NCI-H2107 treated with DMSO at 0.1 percent for 48 hours (cell line): ENCODE data around the gene SLC25A33.

ENCODE experiments used
- DNase-seq: peaks from one replicate; lab custom pipeline; 2025; ENCODE audit not compliant: unreplicated experiment; lab: John Stamatoyannopoulos, UW

SLC25A33 gene

DNA sequence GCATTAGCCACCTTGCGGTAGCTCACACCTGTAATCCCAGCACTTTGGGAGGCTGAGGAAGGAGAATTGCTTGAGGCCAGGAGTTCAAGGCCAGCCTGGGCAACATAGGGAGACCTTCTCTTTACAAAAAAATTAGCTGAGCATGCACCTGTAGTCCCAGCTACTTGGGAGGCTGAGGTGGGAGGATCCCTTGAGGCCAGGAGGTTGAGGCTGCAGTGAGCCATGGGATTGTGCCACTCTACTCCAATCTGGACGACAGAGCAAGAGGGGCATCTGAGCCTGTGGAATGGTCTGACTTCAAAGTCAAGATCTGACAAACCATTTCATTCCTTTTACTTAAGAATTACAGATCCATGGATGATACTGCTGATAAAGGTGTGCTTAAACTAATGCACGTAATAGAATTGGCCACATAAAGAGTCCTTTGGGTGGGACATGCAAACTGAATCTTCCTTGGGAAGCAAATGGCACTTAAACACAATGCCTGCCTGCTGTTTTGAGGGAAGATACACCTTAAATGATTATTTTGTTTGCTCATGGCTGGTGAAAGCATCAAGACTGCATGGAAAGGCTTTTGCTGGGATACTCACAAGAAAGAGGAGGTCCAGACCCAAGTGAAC, 47.0 kb downstream of the SLC25A33 start:
- DNase-seq: no peak

DNA sequence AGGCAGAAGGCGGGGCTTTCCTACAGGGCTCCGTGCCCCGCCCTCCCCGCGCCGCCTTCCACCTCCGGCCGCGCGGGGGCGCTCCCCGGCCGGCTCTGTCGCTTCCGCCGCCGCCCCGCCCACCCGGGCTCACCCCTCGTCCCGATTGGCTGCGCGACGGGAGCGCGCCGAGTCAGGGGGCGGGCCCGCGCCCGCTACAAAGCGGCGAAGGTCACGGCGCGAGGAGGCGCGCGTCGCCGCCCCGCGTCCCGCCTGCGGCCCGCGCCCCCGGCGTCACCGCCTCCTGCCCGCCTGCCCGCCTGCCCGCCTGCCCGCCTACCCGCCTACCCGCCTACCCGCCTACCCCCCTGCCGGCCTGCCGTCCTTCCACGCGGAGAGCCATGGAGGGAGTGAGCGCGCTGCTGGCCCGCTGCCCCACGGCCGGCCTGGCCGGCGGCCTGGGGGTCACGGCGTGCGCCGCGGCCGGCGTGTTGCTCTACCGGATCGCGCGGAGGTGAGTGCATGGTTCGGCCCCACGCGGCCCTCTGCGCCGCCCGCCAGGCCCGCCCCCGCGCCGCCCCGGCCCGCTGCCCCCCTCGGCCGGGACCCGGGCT, 49.4 kb downstream of the SLC25A33 start, which contains the start of gene TMEM201:
TMEM201 (plus strand) TSS at position 361 of the 593 bp plus-strand sequence; CDS start at position 381, 20 bp downstream.
- no peak for DNase-seq

DNA sequence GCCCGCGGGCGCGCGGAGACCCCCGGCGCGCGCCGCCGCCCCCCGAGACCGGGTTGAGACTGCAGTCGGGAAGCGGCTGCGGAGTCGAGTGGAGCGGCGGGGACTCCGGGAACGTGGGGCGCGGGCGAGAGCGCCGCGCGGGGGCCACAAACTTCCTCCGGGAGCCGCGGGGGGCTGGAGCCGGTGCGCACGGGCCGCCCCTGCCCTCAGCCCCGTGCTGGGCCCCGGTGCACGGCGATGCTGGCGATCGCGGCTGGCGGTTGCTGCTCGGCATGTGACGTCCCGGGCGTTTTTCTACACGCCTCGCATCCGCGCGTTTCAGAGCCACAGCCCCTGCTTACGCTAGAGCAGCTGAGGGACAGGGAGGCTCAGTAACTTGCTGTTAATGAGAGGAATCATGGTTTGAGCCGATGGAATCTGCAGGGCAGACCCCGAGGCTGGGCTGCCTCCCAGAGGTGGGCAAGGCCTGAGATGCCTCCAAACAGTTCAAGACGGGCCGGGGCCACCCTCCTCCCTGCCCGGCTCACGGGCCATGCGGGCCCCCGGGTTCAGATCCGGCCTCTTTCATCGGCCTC, 50.0 kb downstream of the SLC25A33 start:
- DNase-seq: no peak

DNA sequence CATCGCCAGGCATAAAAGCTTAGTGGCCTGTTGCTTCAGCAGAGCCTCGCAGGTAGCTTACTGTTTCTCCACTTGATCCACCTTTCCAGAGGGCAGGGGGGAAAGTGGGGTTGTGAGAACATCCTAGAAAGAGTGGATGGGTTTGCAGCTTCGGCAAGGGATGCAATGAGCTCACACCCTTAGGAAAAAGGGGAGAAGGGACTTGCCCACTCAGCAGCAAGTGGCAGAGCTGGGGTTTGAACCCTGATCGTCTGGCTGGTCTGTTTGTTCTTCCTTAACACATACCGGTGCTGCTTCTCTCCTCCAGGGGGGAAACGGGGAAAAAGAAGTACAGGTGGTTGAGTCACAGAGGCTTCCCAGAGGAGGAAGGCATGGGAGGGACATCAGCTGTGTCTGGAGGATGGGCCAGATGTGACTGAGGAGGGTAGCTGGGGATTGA, 50.5 kb downstream of the SLC25A33 start:
- no peak for DNase-seq

DNA sequence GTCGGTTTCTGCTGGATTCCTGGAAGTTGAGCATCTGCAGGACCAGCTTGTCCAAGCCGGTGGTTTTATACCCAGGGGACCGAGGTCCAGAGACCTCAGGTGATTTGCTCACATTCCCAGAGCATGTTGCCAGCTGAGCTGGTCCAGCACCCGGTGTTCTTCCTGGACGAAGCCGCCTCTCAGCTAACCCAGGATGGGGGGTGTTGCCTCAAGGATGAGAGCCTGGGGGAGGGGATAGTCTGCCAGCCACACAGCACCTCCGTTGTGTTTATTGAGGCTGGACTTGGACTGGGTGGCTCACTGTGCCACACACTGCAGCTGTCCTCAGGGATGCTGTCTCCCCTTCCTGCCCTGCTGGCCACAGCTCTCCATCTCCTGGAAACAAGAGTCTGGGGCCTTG, 50.9 kb downstream of the SLC25A33 start:
- no peak for DNase-seq

DNA sequence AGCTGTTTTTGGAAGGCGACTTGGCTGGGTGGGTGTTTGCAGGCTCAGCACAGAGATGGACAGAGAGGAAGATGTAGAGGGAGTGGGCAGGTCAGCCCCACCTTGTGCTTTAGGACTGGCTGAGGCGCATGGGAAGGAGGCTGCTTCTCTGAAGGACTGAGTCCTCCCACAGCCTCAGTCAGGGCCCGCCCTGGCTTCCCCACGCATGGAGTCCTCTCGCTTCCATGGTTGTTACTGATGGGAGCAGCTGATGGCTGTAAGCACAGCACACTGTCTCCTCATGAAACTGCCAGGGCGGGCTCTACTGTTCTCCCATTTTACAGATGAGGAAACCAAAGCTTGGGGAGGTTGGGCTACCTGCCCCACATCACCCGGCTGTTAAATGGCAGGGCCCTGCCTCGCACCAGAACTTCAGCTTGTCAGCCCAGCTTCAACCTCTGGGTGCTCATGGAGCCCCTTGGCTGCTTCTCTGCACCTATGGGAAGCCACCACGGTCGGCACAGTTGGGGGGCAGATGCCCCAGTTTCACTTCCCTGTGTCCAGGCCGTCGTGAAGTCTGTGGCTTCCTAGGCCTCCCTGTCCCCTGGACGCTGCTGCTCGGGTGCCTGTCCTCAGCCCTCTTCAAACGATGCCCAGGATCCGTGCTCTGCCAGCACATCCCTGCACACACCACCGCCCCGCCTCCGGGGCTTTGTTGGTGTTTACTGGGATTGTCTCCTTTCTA, 51.8 kb downstream of the SLC25A33 start:
- DNase-seq: no peak

DNA sequence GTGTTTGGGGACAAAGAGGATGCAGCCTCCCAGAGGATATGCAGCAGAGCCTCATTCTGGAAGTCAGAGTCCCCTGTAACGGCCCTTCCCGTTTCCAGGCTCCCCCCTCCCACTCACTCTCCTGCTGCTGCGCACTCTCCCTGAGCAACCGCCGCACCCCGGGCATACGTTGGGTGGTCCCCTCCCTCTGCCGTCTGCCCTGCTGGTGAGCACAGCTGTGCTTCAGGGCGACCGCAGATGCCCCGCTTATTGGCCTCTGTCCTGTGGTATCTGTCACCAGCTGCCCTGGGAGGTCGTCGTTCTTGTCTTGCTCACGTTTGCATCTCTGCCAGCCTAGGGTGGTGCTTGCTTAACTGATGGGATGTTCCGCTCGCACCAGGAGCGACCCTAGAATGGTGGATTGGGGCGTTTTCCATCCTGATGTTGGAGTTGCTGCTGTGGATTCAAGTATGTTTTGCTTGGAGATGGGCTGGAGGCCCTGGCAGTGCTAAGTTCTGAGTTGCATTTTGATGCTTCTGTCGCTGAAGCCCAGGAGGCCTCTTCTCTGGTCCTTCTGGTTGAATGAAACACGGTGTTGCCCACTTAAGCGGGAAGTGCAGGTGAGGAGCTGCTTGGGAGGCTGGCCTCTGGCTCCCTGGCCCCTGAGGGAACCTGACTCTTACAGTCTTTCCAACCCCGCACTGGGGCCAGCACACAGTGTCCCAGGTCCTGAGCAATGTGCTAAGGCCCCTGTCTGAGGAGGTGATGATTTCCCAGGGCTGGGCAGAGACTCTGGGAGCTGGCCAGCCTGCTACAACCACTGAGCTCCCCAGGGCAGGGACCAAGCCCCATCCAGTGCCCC, 52.6 kb downstream of the SLC25A33 start:
- DNase-seq: no peak

DNA sequence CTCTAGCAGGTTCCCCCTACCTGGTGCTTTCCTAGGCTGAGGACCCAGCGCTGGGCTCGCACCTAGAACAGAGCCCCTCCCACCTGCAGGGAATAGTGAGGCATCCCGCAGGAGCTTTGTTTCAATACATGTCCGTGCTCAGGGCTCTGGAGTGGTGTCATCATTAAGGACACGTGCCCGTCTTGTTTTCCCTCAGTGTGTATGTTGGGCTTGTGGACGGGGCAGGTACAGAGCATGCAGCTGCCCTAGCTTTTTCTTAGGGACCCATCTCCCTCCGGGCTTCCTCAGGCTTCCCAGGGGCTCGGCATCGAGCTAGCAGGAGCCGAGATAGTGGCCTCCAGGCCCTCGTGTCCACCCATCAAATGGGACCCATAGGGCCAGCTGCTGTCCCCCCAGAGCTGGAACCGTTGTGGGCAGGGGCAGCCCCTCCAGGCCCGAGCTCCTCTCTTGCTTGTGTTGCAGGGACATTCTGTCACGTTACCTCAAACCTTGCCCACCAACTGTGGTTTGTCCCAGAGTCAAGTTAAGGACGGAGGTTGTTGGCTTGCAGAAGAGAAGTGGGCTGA, 53.3 kb downstream of the SLC25A33 start:
- no peak for DNase-seq

DNA sequence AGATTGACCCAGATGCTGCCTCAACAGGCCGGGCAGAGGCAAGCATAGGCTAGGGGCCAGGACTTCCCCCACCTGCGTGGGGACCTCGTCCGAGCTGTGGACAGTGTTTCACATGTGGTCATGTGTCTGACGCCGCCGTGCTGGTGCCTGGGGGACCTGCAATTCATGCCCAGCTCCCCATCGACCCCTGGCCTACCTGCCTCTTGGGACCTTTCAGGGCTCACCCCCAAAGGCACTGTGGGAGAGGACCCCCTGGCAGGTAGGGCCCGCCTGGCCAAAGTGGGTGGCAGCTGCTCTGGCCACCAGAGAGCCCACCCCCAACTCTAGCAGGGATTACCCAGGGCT, 53.9 kb downstream of the SLC25A33 start:
- no peak for DNase-seq

DNA sequence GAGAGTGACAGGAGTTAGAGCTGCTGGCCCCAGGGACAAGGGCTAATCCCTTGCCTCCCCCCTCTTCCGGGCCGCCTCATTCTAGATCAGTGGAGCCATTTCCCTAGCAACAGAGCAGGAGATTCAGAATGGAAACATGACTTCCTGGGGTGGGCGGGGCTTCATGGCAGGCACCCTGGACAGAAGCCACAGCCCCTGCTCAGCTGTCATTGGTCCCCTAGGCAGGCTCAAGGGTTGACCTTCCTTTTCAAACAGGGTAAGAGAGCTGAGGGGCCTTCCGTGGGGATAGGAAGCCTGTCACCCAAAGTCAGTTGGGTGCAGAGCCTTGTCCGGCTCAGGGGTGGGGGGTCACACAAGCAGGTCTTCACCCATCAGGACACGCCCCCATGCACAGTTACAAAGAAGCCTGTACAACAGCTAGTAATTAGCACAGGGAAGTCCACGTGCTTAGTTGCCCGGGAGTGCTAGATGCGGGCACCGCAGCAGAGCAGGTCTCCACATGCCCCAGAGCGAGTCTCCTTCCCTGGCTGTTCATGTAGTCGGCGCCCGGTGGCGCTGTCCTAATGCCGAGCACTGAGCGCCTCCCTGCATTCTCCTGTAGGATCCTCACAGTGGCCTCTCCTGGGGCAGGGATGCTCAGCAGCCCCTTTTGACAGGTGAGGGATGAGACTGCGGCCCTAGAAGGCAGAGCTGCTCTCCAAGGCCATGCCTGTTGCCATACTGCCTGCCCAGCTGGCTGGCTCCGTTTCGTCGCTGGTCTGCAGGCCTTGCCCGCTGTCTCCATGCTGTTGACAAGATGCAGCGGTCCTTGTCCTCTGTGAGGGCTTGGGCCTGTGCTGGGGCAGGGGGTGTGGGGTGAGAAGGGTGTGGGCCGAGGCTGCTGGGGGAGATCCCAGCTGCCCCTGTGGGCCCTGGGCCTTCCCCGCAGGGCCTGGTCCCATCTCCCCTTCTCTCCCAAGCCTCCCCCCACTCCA, 54.5 kb downstream of the SLC25A33 start:
- no peak for DNase-seq

DNA sequence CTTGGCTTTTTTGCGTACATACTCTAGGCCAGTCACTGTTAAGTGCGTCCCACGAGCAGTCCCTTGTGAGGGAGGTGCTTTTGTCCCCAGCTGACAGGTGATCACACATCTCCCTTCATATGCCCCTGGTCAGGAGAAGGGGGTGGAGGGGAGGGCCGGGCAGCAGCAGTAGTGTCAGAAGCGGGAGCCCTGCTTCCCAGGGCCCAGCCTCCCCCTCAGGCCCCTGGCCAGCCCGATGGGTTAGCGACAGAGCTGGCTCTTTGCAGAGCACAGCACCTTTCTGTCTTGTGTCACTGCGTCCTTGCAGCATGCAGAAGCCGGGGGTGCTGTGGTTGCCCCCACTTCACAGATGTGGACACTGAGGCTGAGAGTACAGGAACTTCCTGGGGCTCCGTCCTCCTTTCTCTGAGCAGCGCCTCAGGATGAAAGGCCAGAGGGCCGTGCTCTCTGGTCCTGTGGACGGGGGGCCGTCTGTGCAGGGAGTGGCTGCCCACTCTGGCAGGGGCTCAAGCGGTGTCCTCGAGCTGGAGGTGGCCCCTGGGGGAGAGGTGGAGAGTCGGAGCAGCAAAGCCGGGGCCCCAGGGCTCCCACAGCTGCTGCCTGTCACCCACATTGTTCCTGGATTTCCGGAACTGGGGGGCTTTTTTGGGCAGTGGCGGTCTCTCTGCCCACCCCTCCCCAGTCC, 55.3 kb downstream of the SLC25A33 start:
- no peak for DNase-seq

DNA sequence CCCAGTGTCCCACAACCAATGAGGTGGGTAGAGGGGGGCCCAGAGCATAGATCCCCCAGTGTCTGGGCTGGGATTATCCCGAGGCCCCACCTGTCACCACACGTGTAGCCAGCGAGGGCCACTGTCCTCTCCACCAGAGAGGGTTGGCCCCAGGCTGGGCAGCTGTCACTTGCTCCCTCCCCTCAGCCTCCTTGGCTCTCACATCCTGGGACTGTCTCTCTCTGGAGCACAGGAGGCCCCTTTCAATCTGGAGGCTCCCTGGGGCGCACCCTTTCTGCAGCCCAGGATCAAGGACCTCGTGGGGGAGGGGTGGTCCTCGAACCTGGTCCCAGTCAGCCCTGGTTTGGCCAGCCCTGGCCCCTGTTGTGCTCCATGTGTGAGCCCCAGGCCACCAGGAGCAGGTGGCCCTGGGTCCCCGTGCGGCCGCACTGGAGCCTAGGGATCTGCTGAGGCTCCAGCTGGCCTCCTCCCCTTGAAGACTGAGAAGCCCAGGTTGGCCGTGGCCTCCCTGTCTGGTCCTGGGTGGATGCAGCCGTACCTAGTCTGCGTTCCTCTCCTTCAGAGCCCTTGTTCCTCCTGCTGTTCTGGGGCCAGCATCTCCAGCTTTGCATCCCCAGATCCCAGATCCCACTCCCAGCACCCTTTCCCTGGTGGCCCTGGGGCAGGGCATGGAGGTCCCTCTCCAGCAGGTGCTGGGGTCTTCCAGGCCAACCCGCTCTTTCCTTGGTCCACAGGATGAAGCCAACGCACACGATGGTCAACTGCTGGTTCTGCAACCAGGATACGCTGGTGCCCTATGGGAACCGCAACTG, 56.1 kb downstream of the SLC25A33 start:
- DNase-seq: no peak

DNA sequence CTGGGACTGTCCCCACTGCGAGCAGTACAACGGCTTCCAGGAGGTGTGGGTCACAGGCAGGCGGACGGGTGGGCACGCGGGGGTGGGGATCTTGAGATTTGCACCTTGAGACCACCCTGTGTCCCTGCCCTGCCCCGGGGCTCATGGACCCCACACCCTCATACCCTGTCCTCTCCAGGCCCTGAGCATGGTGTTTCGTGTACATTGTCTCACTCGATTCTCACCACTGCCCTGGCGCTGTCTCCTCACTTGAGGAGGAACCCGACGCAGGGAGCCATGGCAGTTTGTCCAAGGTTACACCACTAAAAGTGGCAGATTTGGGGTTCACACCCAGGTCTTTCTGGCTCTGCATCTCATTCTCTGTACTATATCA, 56.7 kb downstream of the SLC25A33 start:
- no peak for DNase-seq

DNA sequence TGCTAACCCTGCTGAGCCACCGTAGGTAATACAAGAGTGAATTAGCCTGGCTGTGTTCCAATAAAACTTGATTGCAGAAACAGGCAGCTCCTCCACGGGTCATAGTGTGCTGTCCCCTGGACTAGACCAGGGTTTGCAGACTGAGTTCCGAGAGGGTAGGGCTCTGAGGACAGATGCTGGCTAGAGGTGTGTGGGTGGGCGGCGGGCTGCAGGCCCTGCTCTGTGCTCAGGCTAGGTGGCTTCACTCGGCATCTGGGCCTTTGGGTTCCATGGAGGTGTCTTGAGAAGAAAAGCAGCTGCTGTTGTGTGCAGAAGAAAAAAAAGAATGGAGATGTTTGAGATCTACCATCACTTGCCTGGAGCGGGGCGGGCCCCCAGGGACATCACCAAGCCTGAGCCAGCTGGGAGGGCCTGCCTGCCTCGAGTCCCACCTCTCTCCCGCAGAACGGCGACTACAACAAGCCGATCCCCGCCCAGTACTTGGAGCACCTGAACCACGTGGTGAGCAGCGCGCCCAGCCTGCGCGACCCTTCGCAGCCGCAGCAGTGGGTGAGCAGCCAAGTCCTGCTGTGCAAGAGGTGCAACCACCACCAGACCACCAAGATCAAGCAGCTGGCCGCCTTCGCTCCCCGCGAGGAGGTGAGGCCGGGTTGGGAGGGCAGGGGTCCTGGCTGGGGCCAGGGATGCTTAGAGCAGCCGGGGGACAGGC, 57.3 kb downstream of the SLC25A33 start:
- DNase-seq: no peak

DNA sequence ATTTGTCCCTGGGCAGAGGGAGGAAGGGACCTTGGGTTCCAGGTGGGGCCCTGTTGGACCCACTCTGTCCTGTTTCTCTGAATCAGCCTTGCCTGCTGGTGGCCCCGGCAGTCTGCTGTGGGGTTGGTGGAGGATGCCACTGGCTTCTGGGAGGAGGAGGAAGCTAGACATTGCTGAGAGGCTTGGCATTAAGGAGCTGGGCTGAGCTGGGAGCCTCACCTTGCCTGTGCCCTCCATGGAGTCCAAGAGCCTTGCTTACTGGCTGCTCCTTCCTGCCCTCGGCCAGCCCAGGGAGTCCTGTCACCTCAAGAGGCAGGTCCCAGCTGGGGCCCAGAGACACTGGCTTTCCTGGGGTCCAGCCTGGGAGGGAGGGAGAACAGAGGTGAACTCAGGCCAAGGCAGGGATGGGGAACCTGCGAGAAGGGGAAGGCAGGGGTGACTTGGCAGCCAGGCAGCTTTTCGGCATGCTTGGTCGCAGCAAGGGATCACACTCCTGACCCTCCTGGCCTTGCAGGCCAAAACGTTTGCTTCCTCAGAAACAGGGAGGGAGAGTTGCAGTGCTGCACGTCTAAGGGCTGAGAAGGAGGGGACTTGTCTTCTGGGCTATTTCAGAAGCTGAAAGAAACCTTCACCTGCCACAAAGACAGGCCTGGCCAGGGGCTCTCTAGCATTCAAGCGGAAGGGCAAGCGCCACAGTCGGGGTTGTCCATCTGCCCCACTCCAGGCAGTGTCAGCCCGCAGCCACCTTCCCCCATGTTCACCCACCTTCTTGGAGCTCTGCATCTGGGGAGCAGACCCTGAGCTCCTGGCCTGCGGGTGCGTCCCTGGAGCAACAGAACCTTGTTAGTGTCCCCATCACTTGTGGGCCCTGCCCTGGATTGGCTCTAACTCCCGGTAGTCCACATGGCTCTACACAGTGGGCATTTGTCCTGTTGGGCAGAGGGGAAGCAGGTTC, 58.4 kb downstream of the SLC25A33 start:
- no peak for DNase-seq

DNA sequence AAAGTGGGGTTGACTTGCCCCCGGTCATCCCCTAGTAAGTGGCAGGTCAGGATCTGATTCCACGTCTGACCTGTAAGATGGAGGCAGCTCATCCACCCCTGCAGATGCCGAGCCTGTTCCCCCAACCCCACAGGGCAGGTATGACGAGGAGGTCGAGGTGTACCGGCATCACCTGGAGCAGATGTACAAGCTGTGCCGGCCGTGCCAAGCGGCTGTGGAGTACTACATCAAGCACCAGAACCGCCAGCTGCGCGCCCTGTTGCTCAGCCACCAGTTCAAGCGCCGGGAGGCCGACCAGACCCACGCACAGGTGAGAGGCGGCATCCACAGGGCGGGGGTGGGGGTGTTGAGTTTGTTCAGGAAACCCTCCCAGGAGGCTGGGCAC, 59.0 kb downstream of the SLC25A33 start:
- no peak for DNase-seq

DNA sequence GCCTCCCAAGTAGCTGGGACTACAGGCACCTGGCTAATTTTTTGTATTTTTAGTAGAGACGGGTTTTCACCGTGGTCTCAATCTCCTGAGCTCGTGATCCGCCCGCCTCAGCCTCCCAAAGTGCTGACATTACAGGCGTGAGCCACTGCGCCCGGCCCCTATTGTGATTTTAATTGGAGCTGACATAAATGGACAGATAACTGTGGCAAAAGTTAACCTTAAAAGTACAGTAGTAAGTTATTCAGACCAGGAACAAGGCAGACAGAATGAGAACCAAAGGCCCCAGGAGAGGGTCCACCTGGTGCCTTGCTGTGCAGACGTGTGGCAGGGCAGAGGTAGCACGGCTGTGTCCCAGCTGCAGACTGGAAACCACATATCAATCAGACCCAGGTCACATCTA, 60.5 kb downstream of the SLC25A33 start:
- no peak for DNase-seq
